Panc1 (cell line): ENCODE results near the gene TRPM4. TPM values are rescaled to one million over a fixed set of nuclear protein-coding genes. Genes with fewer than 3 reads are reported as not detected.
"Not testable (repeated sequence)": the region's sequence is repeated elsewhere in the genome, so short reads cannot be mapped to it uniquely, and the experiment has no call there.

Experiments
- ATAC-seq: fragments of 200-7000 bp; cut with Tn5 transposase; 2 replicates; pipeline ENCODE4 v1.9.1; 2020; ENCODE audit warnings: mild to moderate bottlenecking, moderate library complexity
- BruUV-seq: library from RNA; stranded (reverse); fragments of 400-500 nt; replicated peaks from 2 replicates; lab custom pipeline; 2021; lab: Mats Ljungman, UMichigan
- CTCF ChIA-PET: fragments of 300-600 bp; sonication (Branson Sonifier 250); formaldehyde crosslinking; loops from one replicate; lab custom pipeline; 2022; ENCODE audit warnings: antibody characterized with exemption; lab: Charles Lee
- POLR2A ChIA-PET: fragments of 300-600 bp; sonication (Branson Sonifier 250); formaldehyde crosslinking; loops from one replicate; lab custom pipeline; 2022; ENCODE audit warnings: antibody characterized with exemption; lab: Charles Lee
- DNase-seq: peaks from one replicate; pipeline ENCODE4 v3.0.0-alpha.2; 2010; ENCODE audit warnings: low read depth, low spot score
- H3K27ac ChIP-seq: 2 replicates; pipeline ENCODE4 v1.5.1; 2011; ENCODE audit warnings: mild to moderate bottlenecking, low read length, inconsistent platforms
- H3K27me3 ChIP-seq: fragments of 200-500 bp; sonication (Bioruptor generic); 2 replicates; pipeline ENCODE4 v1.6.0; 2014; ENCODE audit warnings: low read length, inconsistent platforms; ENCODE audit not compliant: control insufficient read depth, insufficient read depth
- H3K36me3 ChIP-seq: fragments of 200-500 bp; sonication (Bioruptor generic); 2 replicates; pipeline ENCODE4 v1.5.1; 2014; ENCODE audit warnings: inconsistent platforms, mild to moderate bottlenecking, low read length, moderate library complexity; ENCODE audit not compliant: control insufficient read depth, insufficient read depth
- H3K4me1 ChIP-seq: 2 replicates; pipeline ENCODE4 v1.5.1; 2011; ENCODE audit warnings: inconsistent platforms, mild to moderate bottlenecking, low read length, moderate library complexity; ENCODE audit not compliant: control insufficient read depth, insufficient read depth
- H3K4me3 ChIP-seq, 2 experiments: 2 replicates each; pipeline ENCODE4 v1.5.1; 2011 to 2012; ENCODE audit warnings: low read depth in 2 of 2, low read length in 2 of 2, mild to moderate bottlenecking in 2 of 2, inconsistent platforms in 1 of 2, moderate library complexity in 1 of 2
- H3K9me3 ChIP-seq: fragments of 200-500 bp; sonication (Bioruptor generic); 2 replicates; pipeline ENCODE4 v1.5.1; 2014; ENCODE audit warnings: low read depth, mild to moderate bottlenecking, inconsistent platforms, low read length, moderate library complexity; ENCODE audit not compliant: control insufficient read depth, insufficient read depth
- CTCF ChIP-seq: fragments of 450-650 bp; IDR thresholded peaks from 2 replicates; pipeline ENCODE4 v1.5.1; 2017; ENCODE audit warnings: mild to moderate bottlenecking
- POLR2AphosphoS5 ChIP-seq: IDR thresholded peaks from 2 replicates; pipeline ENCODE4 v1.6.1; 2012; ENCODE audit warnings: mild to moderate bottlenecking, low read depth, low read length, moderate library complexity
- REST ChIP-seq, 2 experiments: IDR thresholded peaks; 2 replicates each; pipeline ENCODE4 v1.6.1; 2011 to 2012; ENCODE audit warnings: low read depth in 2 of 2, control low read depth in 1 of 2, low read length in 1 of 2, mild to moderate bottlenecking in 1 of 2, moderate library complexity in 1 of 2; ENCODE audit not compliant: insufficient read depth in 1 of 2
- SIN3A ChIP-seq: IDR thresholded peaks from 2 replicates; pipeline ENCODE4 v1.6.1; 2012; ENCODE audit warnings: low read depth, mild to moderate bottlenecking, low read length, moderate library complexity, borderline replicate concordance; ENCODE audit not compliant: insufficient read depth
- TCF7L2 ChIP-seq: IDR thresholded peaks from 2 replicates; pipeline ENCODE4 v1.6.1; 2011; ENCODE audit warnings: mild to moderate bottlenecking, low read depth, low read length, inconsistent platforms
- in situ Hi-C: cut with HindIII; loops from 2 replicates; pipeline ENCODE4 v1.10.0; 2016; ENCODE audit warnings: low sequenced_read_pairs, low pct_unique_long_range_greater_than_20kb
- intact Hi-C: fragments of 100-400 bp; cut with micrococcal nuclease; formaldehyde crosslinking; loops from one replicate; pipeline ENCODE4 v1.10.0; 2022; ENCODE audit not compliant: unreplicated experiment
- total RNA-seq: library from RNA; stranded (reverse); gene quantifications from one replicate; pipeline ENCODE4 v1.2.1, GENCODE V29; 2021; ENCODE audit not compliant: unreplicated experiment

Gene TRPM4
- total RNA-seq, 1 experiment from 2014 or later, result 19.4 TPM

GRCh38 chr19:49222528-49222927, 64.9 kb downstream of the TRPM4 start:
- no peak for TF ChIP-seq CTCF
- TF ChIP-seq REST (IDR thresholded peaks at IDR 0.05; ENCODE audit: insufficient read depth in 1 of 2, low read depth in 2 of 2, low read length in 1 of 2), result no peak
- TF ChIP-seq SIN3A, result no peak
- no peak for TF ChIP-seq POLR2AphosphoS5
- no peak for TF ChIP-seq TCF7L2
- ChIA-PET CTCF (no interaction called here), POLR2A (no interaction called here)
- H3K9me3 ChIP-seq, result no peaks in the 10 kb centered on the region
- BruUV-seq, result no TSS peak
- H3K27me3 ChIP-seq, result no peaks in the 10 kb centered on the region
- in situ Hi-C loops (no loop called here), intact Hi-C loops (no loop called here)
- H3K4me3 ChIP-seq, result no peak overlapping the region
- DNase-seq (no peak), ATAC-seq (no peak)
- H3K27ac ChIP-seq, result no peak overlapping the region
- no peaks in the 10 kb centered on the region for H3K36me3 ChIP-seq
- no peaks in the 10 kb centered on the region for H3K4me1 ChIP-seq

- Histone ChIP-seq H3K36me3 (no peaks in the 10 kb centered on the region), H3K27me3 (no peaks in the 10 kb centered on the region), H3K4me3 (no peak overlapping the region), H3K27ac (no peak overlapping the region), H3K9me3 (no peaks in the 10 kb centered on the region), H3K4me1 (no peaks in the 10 kb centered on the region)
- BruUV-seq, result no TSS peak
- intact Hi-C loops (no loop called here), in situ Hi-C loops (no loop called here)
- POLR2A ChIA-PET, result interaction anchor here (0.7 kb wide), 1 partner anchor 204 kb away, joined by 13 read pairs; no protein-coding TSS in a partner anchor
- DNase-seq (no peak), ATAC-seq (no peak)
- CTCF ChIA-PET, result no interaction called here
- TF ChIP-seq REST (IDR thresholded peaks at IDR 0.05; ENCODE audit: insufficient read depth in 1 of 2, low read depth in 2 of 2, low read length in 1 of 2), result no peak
- TF ChIP-seq CTCF, result no peak
- no peak for TF ChIP-seq POLR2AphosphoS5
- no peak for TF ChIP-seq SIN3A
- no peak for TF ChIP-seq TCF7L2
Measured at GRCh38 chr19:49223472-49223871, 65.9 kb downstream of the TRPM4 start.

GRCh38 chr19:49224441-49224840, 66.8 kb downstream of the TRPM4 start:
- CTCF ChIA-PET, result interaction anchor here (0.8 kb wide), 1 partner anchor 416 kb away, joined by 3 read pairs; no protein-coding TSS in a partner anchor
- POLR2A ChIA-PET, intact Hi-C loops, BruUV-seq, H3K4me3 ChIP-seq, H3K27me3 ChIP-seq, H3K27ac ChIP-seq, H3K4me1 ChIP-seq, in situ Hi-C loops, DNase-seq, H3K36me3 ChIP-seq, ATAC-seq, H3K9me3 ChIP-seq: not testable (repeated sequence)
